B cell (primary cell): ENCODE results near the gene BMPR1A. TPM values are rescaled to one million over a fixed set of nuclear protein-coding genes. Genes with fewer than 3 reads are reported as not detected.

Experiments
- ATAC-seq: fragments of 200-7000 bp; cut with Tn5 transposase; one replicate; pipeline ENCODE4 v1.10.0; 2021; ENCODE audit warnings: low read depth, mild to moderate bottlenecking, moderate number of reproducible peaks, moderate library complexity
- CTCF ChIA-PET: fragments of 350-600 bp; sonication (Branson Sonifier 250); formaldehyde crosslinking; loops from one replicate; lab custom pipeline; 2021; ENCODE audit warnings: antibody characterized with exemption, inconsistent platforms; lab: Charles Lee
- POLR2A ChIA-PET: fragments of 350-600 bp; sonication (Branson Sonifier 250); formaldehyde crosslinking; loops from one replicate; lab custom pipeline; 2021; ENCODE audit warnings: antibody characterized with exemption; lab: Charles Lee
- DNase-seq: peaks from one replicate; pipeline ENCODE4 v3.0.0; 2013
- H2AFZ ChIP-seq: 2 replicates; pipeline ENCODE4 v1.6.1; 2012; ENCODE audit warnings: mild to moderate bottlenecking, low read depth, low read length; ENCODE audit not compliant: insufficient read depth, poor library complexity, severe bottlenecking
- H3K27ac ChIP-seq, 2 donors: 1 replicate in 1 of 2; 2 replicates in 1 of 2; pipeline ENCODE4 v1.5.1; 2012 to 2013; ENCODE audit warnings: low read length in 2 of 2, mild to moderate bottlenecking in 2 of 2, moderate library complexity in 1 of 2
- H3K27me3 ChIP-seq, 4 experiments: fragments of 200-600 bp in 1 of 4; sonication (generic) in 1 of 4; replicated peaks in 1 of 4; 1 replicate in 2 of 4; 2 replicates in 2 of 4; pipeline versions ENCODE4 v1.6.1 to v1.7.0; 2013 to 2016; ENCODE audit warnings: low read length in 3 of 4, mild to moderate bottlenecking in 2 of 4, mixed read lengths in 1 of 4, moderate library complexity in 1 of 4; ENCODE audit not compliant: insufficient read depth in 4 of 4, control insufficient read depth in 3 of 4; ENCODE audit errors: control extremely low read depth in 1 of 4
- H3K36me3 ChIP-seq, 2 experiments: replicated peaks in 1 of 2; 1 replicate in 1 of 2; 2 replicates in 1 of 2; pipeline versions ENCODE4 v1.6.1 to v1.7.1; 2013; ENCODE audit warnings: low read length in 1 of 2; ENCODE audit not compliant: insufficient read depth in 2 of 2, control insufficient read depth in 1 of 2; ENCODE audit errors: control extremely low read depth in 1 of 2, extremely low read depth in 1 of 2
- H3K4me1 ChIP-seq, 2 donors: fragments of 200-600 bp in 1 of 2; sonication (generic) in 1 of 2; 1 replicate in 1 of 2; 2 replicates in 1 of 2; pipeline versions ENCODE4 v1.5.1 to v1.6.1; 2013 to 2017; ENCODE audit warnings: low read length in 2 of 2; ENCODE audit not compliant: control insufficient read depth in 2 of 2, insufficient read depth in 2 of 2
- H3K4me2 ChIP-seq: replicated peaks from 2 replicates; pipeline ENCODE3; 2012; ENCODE audit warnings: mild to moderate bottlenecking, low read depth, low read length; ENCODE audit not compliant: poor library complexity, severe bottlenecking
- H3K4me3 ChIP-seq, 5 experiments: fragments of 200-600 bp in 1 of 5; sonication (generic) in 1 of 5; 1 replicate in 3 of 5; 2 replicates in 2 of 5; pipeline versions ENCODE4 v1.5.1 to v1.7.0; 2011 to 2016; ENCODE audit warnings: low read length in 4 of 5, mild to moderate bottlenecking in 4 of 5, low read depth in 2 of 5, control low read depth in 1 of 5, moderate library complexity in 1 of 5; ENCODE audit not compliant: insufficient read depth in 1 of 5; ENCODE audit errors: control extremely low read depth in 1 of 5, extremely low read depth in 1 of 5
- H3K79me2 ChIP-seq: fragments of 200-600 bp; sonication (generic); one replicate; pipeline ENCODE4 v1.6.0; 2016; ENCODE audit warnings: low read length; ENCODE audit not compliant: control insufficient read depth, insufficient read depth
- H3K9ac ChIP-seq: fragments of 200-600 bp; sonication (generic); 2 replicates; pipeline ENCODE4 v1.6.1; 2017; ENCODE audit warnings: mild to moderate bottlenecking, low read length, moderate library complexity
- H3K9me3 ChIP-seq, 3 donors: one replicate each; pipeline versions ENCODE4 v1.6.1 to v1.7.1; 2013; ENCODE audit warnings: low read length in 2 of 3; ENCODE audit not compliant: control insufficient read depth in 2 of 3, insufficient read depth in 1 of 3; ENCODE audit errors: control extremely low read depth in 1 of 3
- H4K20me1 ChIP-seq: 2 replicates; pipeline ENCODE4 v1.6.0; 2012; ENCODE audit warnings: mild to moderate bottlenecking, low read length; ENCODE audit not compliant: insufficient read depth, control insufficient read depth, poor library complexity, severe bottlenecking
- H3K27ac Mint-ChIP-seq: one replicate; pipeline ENCODE4 v1.8.0; 2021; ENCODE audit warnings: mixed read lengths
- H3K27me3 Mint-ChIP-seq: one replicate; pipeline ENCODE4 v1.8.0; 2021; ENCODE audit warnings: mixed read lengths
- H3K4me1 Mint-ChIP-seq: one replicate; pipeline ENCODE4 v1.8.0; 2021; ENCODE audit warnings: mixed read lengths
- H3K4me3 Mint-ChIP-seq: one replicate; pipeline ENCODE4 v1.8.0; 2021; ENCODE audit warnings: mixed read lengths
- H3K9me3 Mint-ChIP-seq: one replicate; pipeline ENCODE4 v1.8.0; 2022; ENCODE audit warnings: mixed read lengths; ENCODE audit not compliant: insufficient read depth
- CTCF ChIP-seq: fragments of 200-600 bp; IDR thresholded peaks from one replicate; pipeline ENCODE4 v1.8.0; 2022; ENCODE audit warnings: antibody characterized with exemption, mild to moderate bottlenecking
- EZH2 ChIP-seq: IDR thresholded peaks from 2 replicates; pipeline ENCODE4 v1.6.1; 2012; ENCODE audit warnings: borderline replicate concordance, low read depth, mild to moderate bottlenecking, moderate library complexity, low read length; ENCODE audit not compliant: insufficient read depth, poor library complexity, severe bottlenecking
- WGBS: methylation state at CpG from one replicate; pipeline ENCODE4 v1.1.5; 2013; ENCODE audit warnings: missing lambda C conversion rate; ENCODE audit not compliant: insufficient coverage; 5-methylcytosine and 5-hydroxymethylcytosine counted together
- intact Hi-C: fragments of 100-400 bp; cut with micrococcal nuclease; formaldehyde crosslinking; loops from one replicate; pipeline ENCODE4 v1.10.0; 2022
- polyA plus RNA-seq: library from polyadenylated mRNA; depleted of rRNA; stranded (reverse); fragments of >200 nt; gene quantifications from 2 replicates; pipeline ENCODE4 v1.2.3, GENCODE V29; 2012
- total RNA-seq, 2 donors: library from RNA; stranded (reverse); fragments of 120-200 nt in 1 of 2; gene quantifications; 1 replicate in 1 of 2; 2 replicates in 1 of 2; pipeline versions ENCODE4 v1.2.3 to v1.2.4, GENCODE V29; 2013 to 2022

BMPR1A gene
- total and polyA plus RNA-seq, 2 donors (not counting 1 experiment from before 2014, with no cell fraction given) = 1.9 to 15.1 TPM

DNA sequence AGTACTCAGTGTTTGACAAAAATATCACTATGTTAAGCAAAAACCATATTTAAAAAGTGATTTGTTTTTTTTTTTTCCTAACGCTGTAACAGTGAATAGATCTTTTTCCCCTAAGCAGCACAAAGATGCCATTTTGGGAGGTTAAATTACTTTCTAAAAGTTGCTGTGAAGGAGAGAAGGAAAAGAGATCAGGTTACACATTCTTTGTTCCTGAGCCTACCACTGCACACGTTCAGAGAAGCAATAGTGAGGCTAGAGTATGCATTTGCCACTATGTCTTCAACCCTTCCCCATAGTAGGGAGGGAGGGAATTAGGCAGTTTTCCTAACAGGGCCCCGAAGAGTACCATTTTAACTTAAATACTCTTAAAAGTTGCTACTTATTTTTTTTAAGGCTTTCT is 38.9 kb downstream of the BMPR1A start:
- no peak overlapping the region for H3K27ac ChIP-seq
- no peak overlapping the region for H2AFZ ChIP-seq
- H3K9me3 ChIP-seq = no peaks in the 10 kb centered on the region
- DNase-seq (no peak), ATAC-seq (no peak)
- H3K79me2 ChIP-seq = no peaks in the 10 kb centered on the region
- H3K4me2 ChIP-seq = no peak overlapping the region
- H3K36me3 ChIP-seq = no peaks in the 10 kb centered on the region
- Mint-ChIP-seq H3K27me3 (no peaks in the 10 kb centered on the region), H3K27ac (no peak overlapping the region), H3K9me3 (peaks cover 2% of the 10 kb centered on the region), H3K4me1 (peaks cover 6% of the 10 kb centered on the region), H3K4me3 (no peak overlapping the region)
- no CpG with 5 or more reads among the region's 3 CpGs for WGBS
- H3K27me3 ChIP-seq = no peaks in the 10 kb centered on the region
- ChIA-PET CTCF (no interaction called here), POLR2A (no interaction called here)
- no peaks in the 10 kb centered on the region for H3K4me1 ChIP-seq
- H4K20me1 ChIP-seq = no peaks in the 10 kb centered on the region
- TF ChIP-seq EZH2 = no peak
- TF ChIP-seq CTCF = no peak
- no peak overlapping the region for H3K9ac ChIP-seq
- intact Hi-C loops = no loop called here
- H3K4me3 ChIP-seq = no peak overlapping the region

GRCh38 chr10:86798025-86798424 is 41.6 kb downstream of the BMPR1A start:
- Histone ChIP-seq H2AFZ (no peak overlapping the region), H3K79me2 (no peaks in the 10 kb centered on the region), H3K27me3 (no peaks in the 10 kb centered on the region), H3K9ac (no peak overlapping the region), H4K20me1 (no peaks in the 10 kb centered on the region), H3K27ac (no peak overlapping the region), H3K4me3 (no peak overlapping the region), H3K9me3 (no peaks in the 10 kb centered on the region), H3K36me3 (no peaks in the 10 kb centered on the region), H3K4me2 (no peak overlapping the region), H3K4me1 (no peaks in the 10 kb centered on the region)
- DNase-seq = no peak
- H3K9me3 Mint-ChIP-seq = no peaks in the 10 kb centered on the region
- H3K27me3 Mint-ChIP-seq = no peaks in the 10 kb centered on the region
- no peak overlapping the region for H3K4me3 Mint-ChIP-seq
- CTCF ChIA-PET = no interaction called here
- peaks cover 9% of the 10 kb centered on the region for H3K4me1 Mint-ChIP-seq
- no peak overlapping the region for H3K27ac Mint-ChIP-seq
- ATAC-seq = no peak
- no CpG with 5 or more reads among the region's 1 CpG for WGBS
- intact Hi-C loops = no loop called here
- no peak for TF ChIP-seq EZH2
- no peak for TF ChIP-seq CTCF
- POLR2A ChIA-PET = no interaction called here
